NCI-H345 treated with DMSO at 0.1 percent for 48 hours (cell line): ENCODE measurements around the gene ZNF722.
"Not testable (repeated sequence)": the region's sequence is repeated elsewhere in the genome, so short reads cannot be mapped to it uniquely, and the experiment has no call there.

Source experiments
- DNase-seq: peaks from one replicate; lab custom pipeline; 2025; ENCODE audit not compliant: unreplicated experiment; lab: John Stamatoyannopoulos, UW

The ZNF722 gene

DNA sequence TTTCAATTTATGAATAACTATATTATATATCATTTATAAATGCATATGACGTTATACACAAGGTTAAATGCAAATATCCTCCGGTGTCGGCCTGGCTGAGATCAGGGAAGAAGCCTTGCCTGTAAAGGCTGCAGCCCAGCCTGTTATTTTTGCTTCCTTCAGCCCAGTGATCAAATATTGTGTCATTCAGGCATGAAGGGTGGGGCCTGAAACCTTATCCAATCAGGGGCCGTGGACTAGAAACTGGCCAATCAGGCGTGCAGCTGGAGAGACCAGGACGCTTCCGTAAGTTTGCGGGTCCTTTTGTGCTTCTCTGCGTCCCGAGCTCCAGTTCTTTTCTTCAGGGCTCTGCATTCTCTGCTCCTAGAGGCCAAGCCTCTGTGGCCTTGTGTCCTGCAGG, at the start of gene ZNF722:
ZNF722 (plus strand) TSS at position 301 of the 400 bp plus-strand sequence. CDS start 113 bp downstream, outside the sequence.
- no peak for DNase-seq

DNA sequence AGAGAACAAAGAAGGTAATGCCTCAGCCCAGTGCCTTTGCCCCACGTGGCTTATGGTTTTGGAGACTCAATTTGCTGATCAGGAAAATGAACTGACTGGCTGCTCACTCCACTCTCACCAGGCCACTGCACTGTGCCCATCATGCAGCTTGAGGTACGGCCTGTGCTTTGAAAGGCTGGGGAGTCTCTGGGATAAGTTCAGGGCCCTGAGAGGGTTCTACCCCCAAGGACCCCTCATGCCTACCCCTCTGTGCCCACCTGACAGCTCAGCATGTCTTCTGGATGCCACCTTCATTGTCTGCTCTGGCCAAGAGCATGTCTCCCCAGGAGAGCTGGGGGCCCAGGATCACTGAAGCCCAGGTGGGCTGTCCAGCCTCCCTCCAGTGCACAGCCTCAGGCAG, 45.5 kb upstream of the ZNF722 start:
- no peak for DNase-seq

DNA sequence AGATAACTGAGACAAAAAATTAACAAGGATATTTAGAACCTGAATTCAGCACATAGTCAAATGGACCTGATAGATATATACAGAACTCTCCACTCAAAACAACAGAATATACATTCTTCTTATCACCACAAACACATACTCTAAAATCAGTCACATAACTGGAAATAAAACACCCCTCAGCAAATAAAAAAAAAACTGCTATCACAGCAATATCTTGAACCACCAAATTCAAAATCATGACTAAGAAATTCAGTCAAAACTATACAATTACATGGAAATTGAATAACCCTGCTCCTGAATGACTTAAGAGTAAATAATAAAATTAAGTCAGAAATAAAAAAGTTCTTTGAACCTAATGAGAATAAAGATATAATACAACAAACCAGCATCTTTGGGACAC, 30.0 kb upstream of the ZNF722 start:
- no peak for DNase-seq

DNA sequence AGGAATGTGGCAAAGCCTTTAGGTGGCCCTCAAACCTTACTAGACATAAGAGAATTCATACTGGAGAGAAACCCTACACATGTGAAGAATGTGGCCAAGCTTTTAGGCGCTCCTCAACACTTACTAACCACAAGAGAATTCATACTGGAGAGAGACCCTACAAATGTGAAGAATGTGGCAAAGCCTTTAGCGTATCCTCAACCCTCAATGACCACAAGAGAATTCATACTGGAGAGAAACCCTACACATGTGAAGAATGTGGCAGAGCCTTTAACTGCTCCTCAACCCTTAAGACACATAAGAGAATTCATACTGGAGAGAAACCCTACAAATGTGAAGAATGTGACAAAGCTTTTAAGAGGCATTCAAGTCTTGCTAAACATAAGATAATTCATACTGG, 16.8 kb downstream of the ZNF722 start:
- DNase-seq: not testable (repeated sequence)

DNA sequence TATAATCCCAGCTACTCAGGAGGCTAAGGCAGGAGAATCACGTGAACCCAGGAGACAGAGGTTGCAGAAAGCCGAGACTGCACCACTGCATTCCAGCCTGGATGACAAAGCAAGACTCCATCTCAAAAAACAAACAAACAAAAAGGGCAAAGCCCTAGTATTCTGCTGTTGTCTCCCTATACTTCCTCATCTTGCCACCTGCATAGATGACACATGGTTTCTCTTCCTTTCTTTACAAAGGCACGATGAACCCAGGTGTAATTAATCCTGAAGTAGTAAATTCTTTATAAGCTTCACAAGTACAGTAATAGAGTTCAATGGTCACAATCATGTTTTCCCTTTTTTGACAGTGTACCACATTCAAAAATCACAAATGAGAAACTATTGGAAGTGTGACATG, 36.7 kb downstream of the ZNF722 start:
- no peak for DNase-seq

DNA sequence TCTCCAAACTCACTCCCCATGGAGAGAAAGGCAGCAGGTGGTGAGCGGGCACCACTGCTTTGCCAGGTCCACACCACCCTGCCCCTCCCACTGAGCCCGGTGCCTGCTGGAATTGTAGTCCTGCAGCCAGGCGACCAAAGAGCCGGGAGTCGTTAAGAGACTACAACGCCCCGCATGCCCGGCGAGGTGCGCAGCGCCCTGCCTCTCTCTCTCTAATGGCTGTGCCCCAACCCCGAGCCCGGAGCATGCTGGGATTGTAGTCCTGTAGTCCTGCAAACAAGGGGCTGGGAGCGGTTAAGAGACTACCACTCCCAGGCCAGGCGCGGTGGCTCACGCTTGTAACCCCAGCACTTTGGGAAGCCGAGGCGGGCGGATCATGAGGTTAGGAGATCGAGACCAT, 38.4 kb downstream of the ZNF722 start:
- no peak for DNase-seq

DNA sequence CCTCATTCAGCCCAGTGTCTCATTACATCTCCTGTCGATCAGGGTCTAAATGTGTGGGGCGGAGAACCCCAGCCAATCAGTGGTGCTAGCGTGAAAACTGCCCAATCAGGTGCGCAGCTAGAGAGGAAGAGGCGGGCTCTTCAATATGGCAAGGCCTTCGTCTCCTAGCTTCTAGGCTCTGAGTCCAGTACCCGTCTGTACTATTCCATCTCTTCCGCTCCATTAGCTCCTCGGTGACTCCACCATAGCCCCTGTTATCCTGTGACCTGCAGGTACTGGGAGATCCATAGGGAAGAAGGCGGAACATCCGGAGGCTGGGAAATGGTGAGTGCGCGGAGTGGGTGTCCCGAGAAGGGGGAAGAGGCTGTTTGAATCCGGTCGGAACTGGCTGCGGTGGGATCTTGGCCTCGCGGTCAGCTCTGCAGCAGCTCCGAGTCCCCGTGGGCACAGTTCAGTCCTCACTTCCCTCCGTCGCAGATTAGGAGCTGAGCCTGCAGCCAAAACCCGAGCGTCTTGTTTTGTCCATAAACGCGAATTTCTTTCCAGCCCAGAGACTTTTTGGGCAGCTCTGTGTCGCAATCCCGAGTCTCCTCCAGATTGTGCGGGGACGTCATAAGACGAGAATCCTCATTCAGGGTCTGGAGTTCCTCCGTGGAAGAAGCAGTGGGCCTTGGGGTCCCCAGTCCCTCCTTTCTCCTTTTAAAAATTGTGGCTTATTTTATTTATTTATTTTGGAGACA, 46.8 kb downstream of the ZNF722 start, which contains the start of gene ZNF727:
ZNF727 (plus strand) TSS at position 134 of the 740 bp plus-strand sequence; CDS start at position 322, 188 bp downstream.
- no peak for DNase-seq

DNA sequence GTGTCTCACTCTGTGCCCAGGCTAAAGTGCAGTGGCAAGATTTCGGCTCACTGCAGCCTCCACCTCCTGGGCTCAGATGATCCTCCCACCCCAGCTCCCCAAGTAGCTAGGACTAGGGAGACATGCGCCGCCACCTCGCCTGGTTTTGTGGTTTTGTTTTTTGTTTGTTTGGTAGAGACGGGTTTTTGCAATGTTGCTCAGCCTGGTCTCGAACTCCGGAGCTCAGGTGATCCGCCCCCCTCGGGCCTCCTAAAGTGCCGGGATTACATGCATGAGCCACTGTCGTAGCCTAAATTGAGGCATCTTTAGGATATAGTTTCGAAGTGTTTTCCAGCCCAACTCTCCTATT, 47.4 kb downstream of the ZNF722 start:
- DNase-seq: no peak
